ENCODE results near the gene APLF. TPM values are rescaled to one million over a fixed set of nuclear protein-coding genes. Genes with fewer than 3 reads are reported as not detected.

The APLF gene
- total RNA-seq, 1 donor, result 10.5 TPM

DNA sequence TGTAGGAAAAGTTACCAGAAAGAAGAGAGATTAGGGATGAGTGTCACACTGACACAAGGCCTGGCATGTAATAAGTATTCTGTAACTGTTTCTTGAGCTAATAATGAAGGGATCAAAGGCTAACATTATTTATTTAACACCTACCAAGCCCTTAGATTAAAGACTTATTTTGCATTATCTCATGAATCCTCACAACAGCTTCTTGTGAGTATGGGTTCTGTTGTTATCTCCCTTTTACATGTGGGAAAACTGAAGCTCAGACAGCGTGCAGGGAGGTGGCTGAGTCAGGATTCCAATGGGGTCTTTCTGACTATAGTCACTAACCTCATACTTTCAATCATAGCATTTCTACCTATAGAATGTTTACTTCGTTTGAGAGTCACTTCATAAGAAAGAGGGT, 97.0 kb downstream of the APLF start:
- Histone ChIP-seq H4K20me1 (ENCODE audit: insufficient read depth, low read length) (no peaks in the 10 kb centered on the region), H3K4me1 (ENCODE audit: insufficient read depth, low read length) (peaks cover under 1% of the 10 kb centered on the region), H3K4me2 (ENCODE audit: insufficient read depth, low read length) (no peak overlapping the region), H2AFZ (ENCODE audit: low read length) (no peak overlapping the region), H3K9me3 (ENCODE audit: low read depth, low read length) (no peaks in the 10 kb centered on the region), H3K27me3 (ENCODE audit: insufficient read depth, low read length) (no peaks in the 10 kb centered on the region), H3K36me3 (ENCODE audit: insufficient read depth, low read length) (no peaks in the 10 kb centered on the region), H3K79me2 (ENCODE audit: insufficient read depth, low read length) (no peaks in the 10 kb centered on the region), H3K4me3 (ENCODE audit: insufficient read depth, low read length) (no peak overlapping the region), H3K27ac (ENCODE audit: low read depth, low read length) (no peak overlapping the region)
- no peak for TF ChIP-seq CTCF (IDR thresholded peaks at IDR 0.05; ENCODE audit: extremely low read depth, low read depth, low read length)
- DNase-seq (ENCODE audit: insufficient read length, low spot score, missing footprints), result no peak

DNA sequence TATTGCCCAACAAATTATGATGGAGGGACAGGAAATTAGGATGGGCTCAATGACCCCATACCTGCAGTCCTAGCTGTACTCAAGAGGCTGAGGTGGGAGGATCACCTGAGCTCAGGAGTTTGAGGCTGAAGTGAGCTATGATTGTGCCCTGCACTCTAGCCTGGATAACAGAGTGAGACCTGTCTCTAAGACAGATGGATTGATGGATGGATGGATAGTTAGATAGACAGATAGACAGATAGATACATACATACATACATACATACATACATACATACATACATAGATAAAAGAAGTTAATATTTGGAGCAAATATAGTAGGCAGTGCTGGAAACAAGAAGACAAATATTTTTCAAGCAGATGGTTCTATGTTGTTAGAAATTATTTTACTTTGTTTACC, 97.9 kb downstream of the APLF start:
- Histone ChIP-seq H3K79me2 (ENCODE audit: insufficient read depth, low read length) (no peaks in the 10 kb centered on the region), H3K4me2 (ENCODE audit: insufficient read depth, low read length) (no peak overlapping the region), H3K4me3 (ENCODE audit: insufficient read depth, low read length) (no peak overlapping the region), H3K4me1 (ENCODE audit: insufficient read depth, low read length) (peaks cover 2% of the 10 kb centered on the region), H3K36me3 (ENCODE audit: insufficient read depth, low read length) (no peaks in the 10 kb centered on the region), H4K20me1 (ENCODE audit: insufficient read depth, low read length) (no peaks in the 10 kb centered on the region), H3K9me3 (ENCODE audit: low read depth, low read length) (no peaks in the 10 kb centered on the region), H3K27me3 (ENCODE audit: insufficient read depth, low read length) (no peaks in the 10 kb centered on the region), H3K27ac (ENCODE audit: low read depth, low read length) (no peak overlapping the region), H2AFZ (ENCODE audit: low read length) (no peak overlapping the region)
- no peak for TF ChIP-seq CTCF (IDR thresholded peaks at IDR 0.05; ENCODE audit: extremely low read depth, low read depth, low read length)
- no peak for DNase-seq (ENCODE audit: insufficient read length, low spot score, missing footprints)

GRCh38 chr2:68565858-68566257, 98.5 kb downstream of the APLF start:
- no peak for DNase-seq (ENCODE audit: insufficient read length, low spot score, missing footprints)
- H3K36me3 ChIP-seq (ENCODE audit: insufficient read depth, low read length), result no peaks in the 10 kb centered on the region

GRCh38 chr2:68566362-68566761, 99.0 kb downstream of the APLF start:
- no peaks in the 10 kb centered on the region for H4K20me1 ChIP-seq (ENCODE audit: insufficient read depth, low read length)
- TF ChIP-seq CTCF (IDR thresholded peaks at IDR 0.05; ENCODE audit: extremely low read depth, low read depth, low read length), result no peak
- no peaks in the 10 kb centered on the region for H3K36me3 ChIP-seq (ENCODE audit: insufficient read depth, low read length)
- peaks cover 2% of the 10 kb centered on the region for H3K4me1 ChIP-seq (ENCODE audit: insufficient read depth, low read length)
- DNase-seq (ENCODE audit: insufficient read length, low spot score, missing footprints), result no peak
- H2AFZ ChIP-seq (ENCODE audit: low read length), result no peak overlapping the region
- no peak overlapping the region for H3K4me2 ChIP-seq (ENCODE audit: insufficient read depth, low read length)
- H3K79me2 ChIP-seq (ENCODE audit: insufficient read depth, low read length), result no peaks in the 10 kb centered on the region
- no peaks in the 10 kb centered on the region for H3K9me3 ChIP-seq (ENCODE audit: low read depth, low read length)
- no peak overlapping the region for H3K4me3 ChIP-seq (ENCODE audit: insufficient read depth, low read length)
- no peaks in the 10 kb centered on the region for H3K27me3 ChIP-seq (ENCODE audit: insufficient read depth, low read length)
- no peak overlapping the region for H3K27ac ChIP-seq (ENCODE audit: low read depth, low read length)

More at GRCh38 chr2:68565858-68566257, 98.5 kb downstream of the APLF start:
- Histone ChIP-seq H4K20me1 (ENCODE audit: insufficient read depth, low read length) (no peaks in the 10 kb centered on the region), H2AFZ (ENCODE audit: low read length) (no peak overlapping the region), H3K79me2 (ENCODE audit: insufficient read depth, low read length) (no peaks in the 10 kb centered on the region), H3K9me3 (ENCODE audit: low read depth, low read length) (no peaks in the 10 kb centered on the region), H3K4me2 (ENCODE audit: insufficient read depth, low read length) (no peak overlapping the region), H3K27ac (ENCODE audit: low read depth, low read length) (no peak overlapping the region), H3K4me3 (ENCODE audit: insufficient read depth, low read length) (no peak overlapping the region), H3K4me1 (ENCODE audit: insufficient read depth, low read length) (peaks cover 2% of the 10 kb centered on the region), H3K27me3 (ENCODE audit: insufficient read depth, low read length) (no peaks in the 10 kb centered on the region)
- TF ChIP-seq CTCF (IDR thresholded peaks at IDR 0.05; ENCODE audit: extremely low read depth, low read depth, low read length), result no peak
